ENCODE measurements around the gene NDEL1. TPM values are rescaled to one million over a fixed set of nuclear protein-coding genes. Genes with fewer than 3 reads are reported as not detected.
A peak's percentile ranks its signal among the peaks of the same experiment; 100 is the strongest.

NDEL1 gene
- polyA plus RNA-seq, 3 donors: 29.8 to 58.3 (median 39.7) TPM

- no peak overlapping the region for H3K4me2 ChIP-seq (replicated peaks; ENCODE audit: extremely low read depth, low read length, poor library complexity, severe bottlenecking)
- Mint-ChIP-seq H3K27me3 (ENCODE audit: low read depth in 3 of 3) (no peaks in the 10 kb centered on the region), H3K4me3 (no peak overlapping the region), H3K4me1 (no peaks in the 10 kb centered on the region), H3K27ac (peak overlapping the region in 2 of 7 donors; percentile 13 to 81), H3K9me3 (no peaks in the 10 kb centered on the region), H3K36me3 (peaks cover 80 to 96% of the 10 kb centered on the region in 2 donors)
- H3K79me2 ChIP-seq (ENCODE audit: insufficient read depth, low read length): peaks cover 8% of the 10 kb centered on the region
- peaks cover 72% of the 10 kb centered on the region for H4K20me1 ChIP-seq (ENCODE audit: insufficient read depth, low read length)
- no peak for TF ChIP-seq CTCF (IDR thresholded peaks at IDR 0.05)
- no peak overlapping the region for H3K27ac ChIP-seq (ENCODE audit: low read depth in 1 of 2, low read length in 2 of 2)
- DNase-seq: no peak
- H3K9me3 ChIP-seq (replicated peaks in 1 of 2; ENCODE audit: control insufficient read depth in 1 of 2, insufficient read depth in 1 of 2, low read length in 2 of 2): no peaks in the 10 kb centered on the region
- H3K9ac ChIP-seq (ENCODE audit: insufficient read depth, low read length, poor library complexity, severe bottlenecking): no peak overlapping the region
- 98% methylated on average over 4 of the region's 6 CpGs for WGBS (ENCODE audit: insufficient coverage)
- no peak overlapping the region for H3K4me3 ChIP-seq (replicated peaks in 1 of 3; ENCODE audit: low read depth in 2 of 3, low read length in 3 of 3)
- intact Hi-C loops (cut with micrococcal nuclease): no loop called here
- H3K4me1 ChIP-seq (ENCODE audit: control insufficient read depth in 1 of 2, insufficient read depth in 2 of 2, low read length in 2 of 2): no peaks in the 10 kb centered on the region
- H3K36me3 ChIP-seq (replicated peaks in 1 of 2; ENCODE audit: control insufficient read depth in 1 of 2, insufficient read depth in 2 of 2, low read length in 2 of 2): peaks cover 95 to 100% of the 10 kb centered on the region in 2 donors
- H2AFZ ChIP-seq (ENCODE audit: insufficient read depth, low read depth, low read length, poor library complexity, severe bottlenecking): no peak overlapping the region
- no peaks in the 10 kb centered on the region for H3K27me3 ChIP-seq (ENCODE audit: control insufficient read depth in 2 of 2, insufficient read depth in 2 of 2, low read length in 2 of 2)
Observed at GRCh38 chr17:8458128-8458527, 22.4 kb downstream of the NDEL1 start.

- H3K9ac ChIP-seq (ENCODE audit: insufficient read depth, low read length, poor library complexity, severe bottlenecking): no peak overlapping the region
- peaks cover 14% of the 10 kb centered on the region for H3K79me2 ChIP-seq (ENCODE audit: insufficient read depth, low read length)
- no peak for DNase-seq
- H2AFZ ChIP-seq (ENCODE audit: insufficient read depth, low read depth, low read length, poor library complexity, severe bottlenecking): no peak overlapping the region
- no peak overlapping the region for H3K4me2 ChIP-seq (replicated peaks; ENCODE audit: extremely low read depth, low read length, poor library complexity, severe bottlenecking)
- Mint-ChIP-seq H3K36me3 (peaks cover 82 to 97% of the 10 kb centered on the region in 2 donors), H3K9me3 (no peaks in the 10 kb centered on the region), H3K4me1 (no peaks in the 10 kb centered on the region), H3K4me3 (no peak overlapping the region), H3K27ac (peak overlapping the region in 1 of 7 donors; percentile 27), H3K27me3 (ENCODE audit: low read depth in 3 of 3) (no peaks in the 10 kb centered on the region)
- no peaks in the 10 kb centered on the region for H3K9me3 ChIP-seq (replicated peaks in 1 of 2; ENCODE audit: control insufficient read depth in 1 of 2, insufficient read depth in 1 of 2, low read length in 2 of 2)
- no peaks in the 10 kb centered on the region for H3K4me1 ChIP-seq (ENCODE audit: control insufficient read depth in 1 of 2, insufficient read depth in 2 of 2, low read length in 2 of 2)
- H3K4me3 ChIP-seq (replicated peaks in 1 of 3; ENCODE audit: low read depth in 2 of 3, low read length in 3 of 3): no peak overlapping the region
- 98% methylated on average over 4 of the region's 4 CpGs for WGBS (ENCODE audit: insufficient coverage)
- H3K36me3 ChIP-seq (replicated peaks in 1 of 2; ENCODE audit: control insufficient read depth in 1 of 2, insufficient read depth in 2 of 2, low read length in 2 of 2): peaks cover 96 to 100% of the 10 kb centered on the region in 2 donors
- TF ChIP-seq CTCF (IDR thresholded peaks at IDR 0.05): no peak
- H3K27ac ChIP-seq (ENCODE audit: low read depth in 1 of 2, low read length in 2 of 2): no peak overlapping the region
- intact Hi-C loops (cut with micrococcal nuclease): no loop called here
- no peaks in the 10 kb centered on the region for H3K27me3 ChIP-seq (ENCODE audit: control insufficient read depth in 2 of 2, insufficient read depth in 2 of 2, low read length in 2 of 2)
- peaks cover 81% of the 10 kb centered on the region for H4K20me1 ChIP-seq (ENCODE audit: insufficient read depth, low read length)
Observed at GRCh38 chr17:8459107-8459506, 23.4 kb downstream of the NDEL1 start.
